Central memory CD4-positive, alpha-beta T cell (primary cell): Measurements from ENCODE around the gene PTPN9.
"Not testable (repeated sequence)": the region's sequence is repeated elsewhere in the genome, so short reads cannot be mapped to it uniquely, and the experiment has no call there.

Experiments
- DNase-seq: peaks from one replicate; pipeline ENCODE4 v3.0.0; 2022

PTPN9 gene

GRCh38 chr15:75582943-75583342, 3.8 kb upstream of the PTPN9 start:
- DNase-seq: not testable (repeated sequence)

GRCh38 chr15:75578173-75578947, 755 bp downstream of the PTPN9 start:
- peak; percentile 24 for DNase-seq

- no peak for DNase-seq
These were observed 1.5 kb downstream of the PTPN9 start for GRCh38 chr15:75577401-75578172.

- DNase-seq: no peak
These were observed 5.3 kb downstream of the PTPN9 start for GRCh38 chr15:75573648-75574384.

- no peak for DNase-seq
These were observed 8.8 kb downstream of the PTPN9 start for GRCh38 chr15:75570126-75570845.

GRCh38 chr15:75565062-75565970, 13.8 kb downstream of the PTPN9 start:
- no peak for DNase-seq

- DNase-seq: no peak
These were observed 17.2 kb downstream of the PTPN9 start for GRCh38 chr15:75561888-75562287.

- not testable (repeated sequence) for DNase-seq
These were observed 19.8 kb downstream of the PTPN9 start for GRCh38 chr15:75559360-75559759.

- DNase-seq: not testable (repeated sequence)
These were observed 20.2 kb downstream of the PTPN9 start for GRCh38 chr15:75558955-75559354.

- no peak for DNase-seq
These were observed 24.4 kb downstream of the PTPN9 start for GRCh38 chr15:75554717-75555116.

- DNase-seq: no peak
These were observed 25.5 kb downstream of the PTPN9 start for GRCh38 chr15:75553659-75554058.

GRCh38 chr15:75551091-75551490, 28.0 kb downstream of the PTPN9 start:
- no peak for DNase-seq

GRCh38 chr15:75545064-75545463, 34.1 kb downstream of the PTPN9 start:
- no peak for DNase-seq

GRCh38 chr15:75544359-75544758, 34.8 kb downstream of the PTPN9 start:
- no peak for DNase-seq

GRCh38 chr15:75542949-75543545, 36.1 kb downstream of the PTPN9 start:
- not testable (repeated sequence) for DNase-seq

- no peak for DNase-seq
These were observed 36.7 kb downstream of the PTPN9 start for GRCh38 chr15:75542386-75542797.

GRCh38 chr15:75538376-75538775, 40.7 kb downstream of the PTPN9 start:
- DNase-seq: no peak

GRCh38 chr15:75533945-75534344, 45.2 kb downstream of the PTPN9 start:
- no peak for DNase-seq

- DNase-seq: no peak
These were observed 46.5 kb downstream of the PTPN9 start for GRCh38 chr15:75532413-75533250.

GRCh38 chr15:75531041-75531450, 48.1 kb downstream of the PTPN9 start:
- DNase-seq: no peak
